Measurements from ENCODE around the gene UBALD1. TPM values are rescaled to one million over a fixed set of nuclear protein-coding genes. Genes with fewer than 3 reads are reported as not detected.

The UBALD1 gene
- total and polyA plus RNA-seq, 7 donors: 13.6 to 47.5 (median 32.9) TPM

DNA sequence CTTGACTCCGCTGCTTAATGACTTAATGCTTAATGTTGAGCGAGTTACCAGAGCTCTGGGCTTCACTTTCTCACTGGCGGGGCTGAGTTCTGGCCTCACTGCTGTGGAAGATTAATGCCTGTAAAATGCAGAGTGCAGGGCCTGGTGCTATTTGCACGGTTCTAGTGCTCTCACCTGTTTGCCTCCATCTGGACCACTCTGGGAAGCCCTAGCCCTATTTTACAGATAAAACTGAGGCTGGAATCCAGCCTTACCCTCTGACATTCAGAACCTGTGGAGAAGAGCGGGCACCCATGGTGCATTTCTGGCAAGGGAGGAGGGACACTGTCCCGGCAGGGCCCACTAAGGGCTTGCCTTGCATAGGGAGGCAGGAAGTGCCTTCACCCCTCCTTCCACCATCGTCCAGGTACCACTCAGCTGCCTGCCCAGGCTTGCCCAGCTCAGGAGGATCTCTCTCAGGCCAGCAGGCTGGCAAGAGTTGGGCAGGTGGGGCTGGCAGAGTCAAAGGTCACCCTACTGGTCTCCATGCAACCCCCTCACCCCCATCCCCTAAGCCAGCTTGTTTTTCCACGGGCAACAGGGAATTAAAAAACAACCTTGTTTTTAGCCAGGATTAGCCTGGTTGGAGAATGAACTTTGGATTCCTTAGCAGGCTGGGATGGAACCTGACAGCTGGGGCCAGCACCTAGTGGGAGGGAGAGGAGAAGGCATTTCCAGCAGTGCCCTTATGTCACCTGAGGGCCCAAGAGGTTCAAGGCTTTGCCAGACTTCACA, 4.1 kb upstream of the UBALD1 start:
- no peak for ATAC-seq
- intact Hi-C loops (cut with DNase I): no loop called here
- WGBS, 3 donors: 71 to 79% (median 74%) methylated on average over 8 of the region's 8 CpGs

DNA sequence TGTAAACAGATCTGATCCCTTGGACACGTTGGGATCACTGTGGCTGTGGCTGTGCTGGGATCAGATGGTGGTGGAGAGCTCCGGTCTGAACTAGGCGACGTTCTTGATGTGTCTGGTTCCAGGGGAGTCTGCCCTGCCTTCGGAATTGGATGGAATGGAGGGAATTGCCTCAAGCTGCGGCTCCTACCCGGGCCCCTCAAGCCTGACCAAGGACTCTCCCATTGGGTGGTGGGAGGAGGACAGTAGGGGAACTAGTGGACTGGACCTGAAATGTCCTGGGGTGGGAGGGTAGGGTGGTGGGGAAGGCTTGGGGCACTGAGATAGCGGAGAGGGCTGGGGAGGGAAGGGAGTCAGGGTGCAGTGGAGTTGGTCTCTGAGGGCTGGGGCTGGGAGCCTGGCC, 3.2 kb upstream of the UBALD1 start:
- H3K27me3 ChIP-seq (ENCODE audit: insufficient read depth in 3 of 3, low read length in 2 of 3): no peaks in the 10 kb centered on the region
- TF ChIP-seq, protein P1, sequence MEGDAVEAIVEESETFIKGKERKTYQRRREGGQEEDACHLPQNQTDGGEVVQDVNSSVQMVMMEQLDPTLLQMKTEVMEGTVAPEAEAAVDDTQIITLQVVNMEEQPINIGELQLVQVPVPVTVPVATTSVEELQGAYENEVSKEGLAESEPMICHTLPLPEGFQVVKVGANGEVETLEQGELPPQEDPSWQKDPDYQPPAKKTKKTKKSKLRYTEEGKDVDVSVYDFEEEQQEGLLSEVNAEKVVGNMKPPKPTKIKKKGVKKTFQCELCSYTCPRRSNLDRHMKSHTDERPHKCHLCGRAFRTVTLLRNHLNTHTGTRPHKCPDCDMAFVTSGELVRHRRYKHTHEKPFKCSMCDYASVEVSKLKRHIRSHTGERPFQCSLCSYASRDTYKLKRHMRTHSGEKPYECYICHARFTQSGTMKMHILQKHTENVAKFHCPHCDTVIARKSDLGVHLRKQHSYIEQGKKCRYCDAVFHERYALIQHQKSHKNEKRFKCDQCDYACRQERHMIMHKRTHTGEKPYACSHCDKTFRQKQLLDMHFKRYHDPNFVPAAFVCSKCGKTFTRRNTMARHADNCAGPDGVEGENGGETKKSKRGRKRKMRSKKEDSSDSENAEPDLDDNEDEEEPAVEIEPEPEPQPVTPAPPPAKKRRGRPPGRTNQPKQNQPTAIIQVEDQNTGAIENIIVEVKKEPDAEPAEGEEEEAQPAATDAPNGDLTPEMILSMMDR (IDR thresholded peaks at IDR 0.05): no peak
- no peaks in the 10 kb centered on the region for H3K9me3 ChIP-seq
- peaks cover 27% of the 10 kb centered on the region for H3K4me1 ChIP-seq
- peak overlapping the region; percentile 69 for H3K4me3 ChIP-seq
- DNase-seq (no peak), ATAC-seq (no peak)
- WGBS, 3 donors: 57 to 83% (median 67%) methylated on average over 8 of the region's 8 CpGs
- intact Hi-C loops (cut with DNase I): no loop called here
- H3K36me3 ChIP-seq (ENCODE audit: insufficient read depth in 1 of 2, low read depth in 1 of 2): no peaks in the 10 kb centered on the region
- H3K27ac ChIP-seq: peak overlapping the region; percentile 97

More for the DNA sequence above, 4.1 kb upstream of the UBALD1 start:
- no peaks in the 10 kb centered on the region for H3K9me3 ChIP-seq
- no peaks in the 10 kb centered on the region for H3K36me3 ChIP-seq (ENCODE audit: insufficient read depth in 1 of 2, low read depth in 1 of 2)
- H3K4me1 ChIP-seq: peaks cover 25% of the 10 kb centered on the region
- TF ChIP-seq, protein P1 (IDR thresholded peaks at IDR 0.05): no peak
- H3K27me3 ChIP-seq (ENCODE audit: insufficient read depth in 3 of 3, low read length in 2 of 3): no peaks in the 10 kb centered on the region
- peak overlapping the region; percentile 97 for H3K27ac ChIP-seq
- peak overlapping the region; percentile 69 for H3K4me3 ChIP-seq
- no peak for DNase-seq

DNA sequence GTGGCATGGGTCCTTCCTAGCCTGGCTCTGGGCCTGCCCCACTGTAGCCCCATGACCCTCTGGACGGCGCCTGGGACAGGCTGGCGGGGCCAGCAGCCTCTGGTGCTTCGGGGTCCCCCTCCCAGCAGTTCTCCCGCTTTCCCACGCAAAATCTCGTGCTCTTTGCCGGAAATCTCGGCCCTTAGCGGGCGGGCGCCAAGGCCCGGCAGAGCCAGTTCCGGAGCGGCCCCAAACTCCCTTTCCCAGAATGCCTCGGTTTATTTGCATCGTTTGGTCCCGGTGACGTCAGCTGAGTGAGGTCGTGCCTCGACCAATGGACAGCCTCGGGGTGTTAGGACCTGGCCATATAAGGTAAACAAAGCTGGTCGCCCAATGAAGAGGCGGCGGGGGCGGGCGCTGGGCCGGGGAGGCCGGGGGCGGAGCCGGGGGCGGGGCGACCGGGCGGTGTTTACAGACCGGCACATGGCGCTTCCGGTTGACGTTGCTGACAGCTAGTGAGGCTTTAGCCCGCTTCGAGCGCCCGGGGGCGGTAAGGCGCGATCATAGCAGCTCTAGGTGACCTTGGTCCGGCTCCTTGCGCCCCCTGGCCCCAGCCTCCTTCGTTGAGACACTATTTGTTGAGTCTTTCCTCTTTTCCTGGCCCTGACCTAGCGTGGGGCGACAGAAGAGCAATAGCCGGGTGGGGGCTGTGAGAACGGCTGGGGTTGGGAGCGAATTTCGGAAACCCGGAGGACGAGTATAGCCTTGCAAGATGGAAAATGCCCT, 1.5 kb upstream of the UBALD1 start:
- TF ChIP-seq, protein P1 (IDR thresholded peaks at IDR 0.05): peak; percentile 38
- Histone ChIP-seq H3K27me3 (ENCODE audit: insufficient read depth in 3 of 3, low read length in 2 of 3) (no peaks in the 10 kb centered on the region), H3K4me3 (peak overlapping the region; percentile 80), H3K27ac (peak overlapping the region; percentile 97), H3K36me3 (ENCODE audit: insufficient read depth in 1 of 2, low read depth in 1 of 2) (no peaks in the 10 kb centered on the region), H3K9me3 (no peaks in the 10 kb centered on the region), H3K4me1 (peaks cover 42% of the 10 kb centered on the region)
- peak; percentile 84 to 90 (median 86) for ATAC-seq
- intact Hi-C loops (cut with DNase I): no loop called here
- WGBS, 3 donors: 0 to 1% (median 0%) methylated on average over 50 to 57 of the region's 57 CpGs
- peak; percentile 99 to 100 for DNase-seq

DNA sequence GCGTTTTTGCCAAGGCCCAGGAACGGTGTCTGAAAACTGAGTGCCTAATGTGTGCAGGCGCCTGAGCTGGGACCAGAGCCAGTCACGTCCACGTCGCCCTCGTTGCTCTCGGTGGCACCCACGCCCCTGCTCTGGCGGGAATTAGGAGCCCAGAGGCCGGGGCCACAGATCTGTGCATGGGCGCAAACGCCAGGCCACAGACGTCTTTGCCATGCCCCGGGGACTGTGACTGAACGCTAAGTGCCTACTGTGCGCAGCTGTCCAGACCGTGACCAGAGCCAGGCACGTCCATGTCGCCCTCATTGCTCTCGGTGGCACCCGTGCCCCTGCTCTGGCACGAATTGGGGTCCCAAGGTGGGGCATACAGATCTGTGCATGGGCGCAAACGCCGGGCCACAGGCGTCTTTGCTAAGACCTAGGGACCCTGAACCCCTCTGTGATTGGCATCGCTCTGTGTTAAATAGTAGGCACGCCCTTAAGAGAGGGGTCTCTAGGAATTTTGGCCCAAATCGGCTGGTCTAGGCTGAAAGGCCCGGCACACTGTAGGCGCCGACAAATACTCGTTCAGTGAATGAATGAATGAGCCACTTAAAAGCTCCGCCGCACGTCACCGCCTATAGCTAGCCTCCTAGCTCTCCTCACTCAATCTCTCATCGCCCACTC, 827 bp upstream of the UBALD1 start:
- intact Hi-C loops (cut with DNase I): no loop called here
- Histone ChIP-seq H3K27ac (peak overlapping the region; percentile 97), H3K27me3 (ENCODE audit: insufficient read depth in 3 of 3, low read length in 2 of 3) (no peaks in the 10 kb centered on the region), H3K4me3 (peak overlapping the region; percentile 80), H3K9me3 (no peaks in the 10 kb centered on the region), H3K4me1 (peaks cover 45% of the 10 kb centered on the region), H3K36me3 (ENCODE audit: insufficient read depth in 1 of 2, low read depth in 1 of 2) (no peaks in the 10 kb centered on the region)
- DNase-seq: no peak
- peak; percentile 0 to 1 (median 0) for ATAC-seq
- 62 to 69% (median 65%) methylated on average over 39 of the region's 39 CpGs for WGBS, 3 donors
- TF ChIP-seq, protein P1 (IDR thresholded peaks at IDR 0.05): no peak
